Measurements from ENCODE around the gene USP54. TPM values are rescaled to one million over a fixed set of nuclear protein-coding genes. Genes with fewer than 3 reads are reported as not detected.

The USP54 gene
- polyA plus RNA-seq, 1 experiment = 13.7 TPM

DNA sequence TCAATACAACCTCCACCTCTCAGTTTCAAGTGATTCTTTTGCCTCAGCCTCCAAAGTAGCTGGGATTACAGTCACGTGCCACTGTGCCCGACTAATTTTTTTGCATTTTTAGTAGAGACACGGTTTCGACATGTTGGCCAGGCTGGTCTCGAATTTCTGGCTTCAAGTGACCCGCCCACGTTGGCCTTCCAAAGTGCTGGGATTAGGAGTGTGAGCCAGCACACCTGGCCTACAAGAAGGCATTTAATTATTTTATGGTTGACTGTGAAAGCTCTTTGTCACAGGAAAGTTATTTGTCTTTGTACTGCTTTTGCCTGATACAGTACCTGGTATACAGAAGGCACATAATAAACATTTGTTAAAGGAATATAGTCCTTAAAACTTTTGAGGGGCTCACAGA lies 37.3 kb upstream of the USP54 start:
- DNase-seq (ENCODE audit: low read depth) = no peak
- Histone ChIP-seq H3K27me3 (ENCODE audit: control insufficient read depth, insufficient read depth, low read length) (no peaks in the 10 kb centered on the region), H3K36me3 (ENCODE audit: control insufficient read depth, insufficient read depth, low read length) (no peaks in the 10 kb centered on the region), H3K4me3 (ENCODE audit: low read depth, low read length) (no peak overlapping the region)
- TF ChIP-seq, protein P1, sequence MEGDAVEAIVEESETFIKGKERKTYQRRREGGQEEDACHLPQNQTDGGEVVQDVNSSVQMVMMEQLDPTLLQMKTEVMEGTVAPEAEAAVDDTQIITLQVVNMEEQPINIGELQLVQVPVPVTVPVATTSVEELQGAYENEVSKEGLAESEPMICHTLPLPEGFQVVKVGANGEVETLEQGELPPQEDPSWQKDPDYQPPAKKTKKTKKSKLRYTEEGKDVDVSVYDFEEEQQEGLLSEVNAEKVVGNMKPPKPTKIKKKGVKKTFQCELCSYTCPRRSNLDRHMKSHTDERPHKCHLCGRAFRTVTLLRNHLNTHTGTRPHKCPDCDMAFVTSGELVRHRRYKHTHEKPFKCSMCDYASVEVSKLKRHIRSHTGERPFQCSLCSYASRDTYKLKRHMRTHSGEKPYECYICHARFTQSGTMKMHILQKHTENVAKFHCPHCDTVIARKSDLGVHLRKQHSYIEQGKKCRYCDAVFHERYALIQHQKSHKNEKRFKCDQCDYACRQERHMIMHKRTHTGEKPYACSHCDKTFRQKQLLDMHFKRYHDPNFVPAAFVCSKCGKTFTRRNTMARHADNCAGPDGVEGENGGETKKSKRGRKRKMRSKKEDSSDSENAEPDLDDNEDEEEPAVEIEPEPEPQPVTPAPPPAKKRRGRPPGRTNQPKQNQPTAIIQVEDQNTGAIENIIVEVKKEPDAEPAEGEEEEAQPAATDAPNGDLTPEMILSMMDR (IDR thresholded peaks at IDR 0.05; ENCODE audit: insufficient read depth, low read depth, low read length) = no peak
- ChIA-PET POLR2A (no interaction called here), CTCF (interaction anchor here (1.1 to 4.0 kb wide), 2 partner anchors 15 to 100 kb away, joined by 3 to 23 read pairs; no protein-coding TSS in a partner anchor)

DNA sequence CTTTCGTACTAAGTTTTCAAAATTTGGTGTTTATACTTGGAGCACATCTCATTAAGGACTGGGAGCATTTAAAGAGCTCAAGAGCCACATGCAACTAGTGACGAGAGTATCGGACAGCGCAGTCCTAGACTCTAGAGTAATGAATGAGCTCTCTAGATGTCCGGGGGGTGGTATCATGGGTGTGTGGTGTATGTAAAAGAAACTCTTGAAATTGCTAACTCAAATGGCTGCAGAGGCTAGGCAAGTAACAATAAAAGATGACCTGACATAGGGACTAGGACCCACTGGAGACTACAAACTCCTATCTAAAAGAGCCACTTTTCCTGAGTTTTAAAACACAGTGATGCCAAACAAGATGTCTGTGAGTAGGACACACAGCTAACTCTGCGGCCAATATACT lies 36.2 kb upstream of the USP54 start:
- ChIA-PET CTCF (interaction anchor here (0.6 kb wide), 1 partner anchor 126 kb away, joined by 3 read pairs; no protein-coding TSS in a partner anchor), POLR2A (no interaction called here)
- H3K4me3 ChIP-seq (ENCODE audit: low read depth, low read length) = no peak overlapping the region
- no peaks in the 10 kb centered on the region for H3K36me3 ChIP-seq (ENCODE audit: control insufficient read depth, insufficient read depth, low read length)
- no peak for DNase-seq (ENCODE audit: low read depth)
- TF ChIP-seq, protein P1 (IDR thresholded peaks at IDR 0.05; ENCODE audit: insufficient read depth, low read depth, low read length) = no peak
- no peaks in the 10 kb centered on the region for H3K27me3 ChIP-seq (ENCODE audit: control insufficient read depth, insufficient read depth, low read length)

- Histone ChIP-seq H3K4me3 (ENCODE audit: low read depth, low read length) (peak overlapping the region; percentile 94), H3K36me3 (ENCODE audit: control insufficient read depth, insufficient read depth, low read length) (no peaks in the 10 kb centered on the region), H3K27me3 (ENCODE audit: control insufficient read depth, insufficient read depth, low read length) (no peaks in the 10 kb centered on the region)
- ChIA-PET CTCF (no interaction called here), POLR2A (no interaction called here)
- peak; percentile 93 for DNase-seq (ENCODE audit: low read depth)
- TF ChIP-seq, protein P1 (IDR thresholded peaks at IDR 0.05; ENCODE audit: insufficient read depth, low read depth, low read length) = no peak
Observed at GRCh38 chr10:73625884-73626752, 35.0 kb upstream of the USP54 start.

DNA sequence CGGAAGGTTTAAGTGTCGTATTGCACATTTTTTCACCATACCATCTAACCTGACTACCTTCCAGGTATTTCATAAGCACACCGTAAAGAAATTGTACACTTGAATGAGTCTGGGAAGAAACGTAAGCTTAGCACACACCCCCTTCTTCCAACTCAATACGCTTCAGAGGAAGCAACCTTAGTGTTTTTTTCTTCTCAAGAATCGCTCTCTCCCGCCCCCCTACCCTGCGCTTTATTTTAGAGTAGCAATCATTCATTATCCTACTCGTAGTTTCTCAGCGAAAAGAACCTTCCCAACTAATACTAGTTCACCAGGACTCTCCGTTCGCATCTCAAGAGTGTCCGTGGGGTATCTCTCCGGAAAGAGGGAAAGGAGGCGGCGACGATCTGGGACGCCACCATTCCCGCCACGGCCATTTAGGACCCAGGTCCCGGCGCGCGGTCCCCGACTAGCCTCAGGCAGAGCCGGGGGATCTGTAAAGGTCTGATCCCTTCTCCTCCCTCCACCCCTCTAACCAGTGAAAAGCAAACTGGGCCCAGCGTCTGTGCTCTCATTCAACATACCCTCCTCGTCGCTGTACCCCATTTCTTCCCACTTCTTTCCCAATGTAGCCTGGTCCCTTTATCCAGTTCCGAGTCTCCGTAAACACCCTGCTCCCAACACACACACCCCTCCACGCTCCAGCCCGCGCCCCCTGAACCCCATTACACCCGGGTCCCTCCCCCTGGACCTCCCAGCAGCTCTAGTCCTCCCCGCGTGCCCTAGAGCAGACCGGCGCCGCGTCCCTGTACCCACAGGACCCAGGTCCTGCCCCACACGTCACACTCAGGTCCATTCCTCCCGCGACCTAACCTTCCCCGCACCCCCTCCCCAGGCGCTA lies 34.1 kb upstream of the USP54 start:
- ChIA-PET POLR2A (no interaction called here), CTCF (interaction anchor here (1.8 kb wide), 1 partner anchor 63 kb away, joined by 5 read pairs; no protein-coding TSS in a partner anchor)

More for the DNA sequence above, 34.1 kb upstream of the USP54 start:
- H3K27me3 ChIP-seq (ENCODE audit: control insufficient read depth, insufficient read depth, low read length) = no peaks in the 10 kb centered on the region
- DNase-seq (ENCODE audit: low read depth) = no peak
- H3K36me3 ChIP-seq (ENCODE audit: control insufficient read depth, insufficient read depth, low read length) = no peaks in the 10 kb centered on the region
- TF ChIP-seq, protein P1 (IDR thresholded peaks at IDR 0.05; ENCODE audit: insufficient read depth, low read depth, low read length) = no peak
- H3K4me3 ChIP-seq (ENCODE audit: low read depth, low read length) = peak overlapping the region; percentile 94

Measured in BJ (cell line).